GM23338 (cell line): ENCODE results near the gene TIMP3. TPM values are rescaled to one million over a fixed set of nuclear protein-coding genes. Genes with fewer than 3 reads are reported as not detected.

Experiments used
- ATAC-seq: fragments of 200-7000 bp; cut with Tn5 transposase; 3 replicates; pipeline ENCODE4 v1.9.1; 2020
- DNase-seq: peaks from one replicate; pipeline ENCODE4 v3.0.0-alpha.2; 2015; ENCODE audit warnings: low spot score
- H2AFZ ChIP-seq: fragments of 200-600 bp; sonication (generic); 2 replicates; pipeline ENCODE4 v1.8.0; 2016; ENCODE audit warnings: antibody characterized with exemption, mild to moderate bottlenecking, moderate library complexity
- H3F3A ChIP-seq: fragments of 200-600 bp; sonication (generic); replicated peaks from 2 replicates; pipeline ENCODE4 v1.8.0; 2017; ENCODE audit warnings: antibody characterized with exemption, mixed run types, low read depth
- H3K27ac ChIP-seq: fragments of 200-600 bp; sonication (generic); 2 replicates; pipeline ENCODE4 v1.6.1; 2016; ENCODE audit warnings: low read depth
- H3K27me3 ChIP-seq: fragments of 200-600 bp; sonication (generic); 2 replicates; pipeline ENCODE4 v1.8.0; 2016; ENCODE audit warnings: mild to moderate bottlenecking, mixed run types, moderate library complexity; ENCODE audit not compliant: insufficient read depth
- H3K36me3 ChIP-seq: fragments of 200-600 bp; sonication (generic); 2 replicates; pipeline ENCODE4 v1.8.0; 2016; ENCODE audit warnings: mild to moderate bottlenecking; ENCODE audit not compliant: insufficient read depth
- H3K4me1 ChIP-seq: fragments of 200-600 bp; sonication (generic); 2 replicates; pipeline ENCODE4 v1.8.0; 2016; ENCODE audit warnings: mild to moderate bottlenecking, moderate library complexity; ENCODE audit not compliant: insufficient read depth
- H3K4me2 ChIP-seq: fragments of 200-600 bp; sonication (generic); 2 replicates; pipeline ENCODE4 v1.7.1; 2017; ENCODE audit warnings: mixed run types
- H3K4me3 ChIP-seq: fragments of 200-600 bp; sonication (generic); 2 replicates; pipeline ENCODE4 v1.6.1; 2016; ENCODE audit warnings: mixed run types
- H3K79me2 ChIP-seq: fragments of 200-600 bp; sonication (generic); replicated peaks from 2 replicates; pipeline ENCODE4 v1.8.0; 2017; ENCODE audit warnings: mild to moderate bottlenecking; ENCODE audit not compliant: insufficient read depth
- H3K9me2 ChIP-seq: fragments of 200-600 bp; sonication (generic); 2 replicates; pipeline ENCODE4 v1.8.0; 2017; ENCODE audit not compliant: insufficient read depth
- H4K20me1 ChIP-seq: fragments of 200-600 bp; sonication (generic); replicated peaks from 2 replicates; pipeline ENCODE4 v1.8.0; 2017; ENCODE audit warnings: mild to moderate bottlenecking; ENCODE audit not compliant: insufficient read depth
- H3K27ac Mint-ChIP-seq: 2 replicates; pipeline ENCODE4 v1.8.0; 2020; ENCODE audit warnings: inconsistent platforms, mild to moderate bottlenecking, moderate library complexity, mixed read lengths
- H3K27me3 Mint-ChIP-seq: 3 replicates; pipeline ENCODE4 v1.8.0; 2022; ENCODE audit warnings: low read depth, mild to moderate bottlenecking, moderate library complexity, mixed read lengths, inconsistent platforms; ENCODE audit not compliant: insufficient read depth, poor library complexity
- H3K36me3 Mint-ChIP-seq: 3 replicates; pipeline ENCODE4 v1.8.0; 2021; ENCODE audit warnings: low read depth, mild to moderate bottlenecking, inconsistent platforms, moderate library complexity, mixed read lengths
- H3K4me1 Mint-ChIP-seq: 3 replicates; pipeline ENCODE4 v1.8.0; 2020; ENCODE audit warnings: mild to moderate bottlenecking, inconsistent platforms, mixed read lengths
- H3K4me3 Mint-ChIP-seq: 3 replicates; pipeline ENCODE4 v1.8.0; 2021; ENCODE audit warnings: moderate library complexity, mild to moderate bottlenecking, inconsistent platforms, mixed read lengths
- H3K9me3 Mint-ChIP-seq: 3 replicates; pipeline ENCODE4 v1.8.0; 2020; ENCODE audit warnings: moderate library complexity, mild to moderate bottlenecking, inconsistent platforms, mixed read lengths
- CREB1 ChIP-seq: fragments of 250-450 bp; sonication (Bioruptor Pico); IDR thresholded peaks from 2 replicates; pipeline ENCODE4 v1.5.0; 2020; ENCODE audit warnings: low read depth, mild to moderate bottlenecking, moderate library complexity
- ETS1 ChIP-seq: IDR thresholded peaks from 2 replicates; pipeline ENCODE4 v1.6.1; 2016; ENCODE audit warnings: antibody characterized with exemption
- EZH2 ChIP-seq: fragments of 200-600 bp; sonication (generic); IDR thresholded peaks from one replicate; pipeline ENCODE4 v1.8.0; 2017; ENCODE audit warnings: antibody characterized with exemption, mild to moderate bottlenecking, low read depth; ENCODE audit not compliant: unreplicated experiment
- EZH2phosphoT487 ChIP-seq: fragments of 200-600 bp; sonication (generic); IDR thresholded peaks from one replicate; pipeline ENCODE4 v1.8.1; 2018; ENCODE audit warnings: antibody characterized with exemption; ENCODE audit not compliant: unreplicated experiment
- JUNB ChIP-seq: IDR thresholded peaks from one replicate; pipeline ENCODE4 v1.6.1; 2016; ENCODE audit warnings: antibody characterized with exemption; ENCODE audit not compliant: unreplicated experiment
- NANOG ChIP-seq: IDR thresholded peaks from 2 replicates; pipeline ENCODE4 v1.6.1; 2016; ENCODE audit warnings: antibody characterized with exemption, borderline replicate concordance
- REST ChIP-seq: IDR thresholded peaks from one replicate; pipeline ENCODE4 v1.6.1; 2018; ENCODE audit warnings: antibody characterized with exemption; ENCODE audit not compliant: unreplicated experiment
- STAT1 ChIP-seq: IDR thresholded peaks from one replicate; pipeline ENCODE4 v1.6.1; 2016; ENCODE audit warnings: antibody characterized with exemption; ENCODE audit not compliant: unreplicated experiment
- ZNF114 ChIP-seq: fragments of 250-450 bp; sonication (Bioruptor Pico); IDR thresholded peaks from 2 replicates; pipeline ENCODE4 v1.5.0; 2020; ENCODE audit warnings: mild to moderate bottlenecking, moderate library complexity
- ZNF331 ChIP-seq: fragments of 250-450 bp; sonication (Bioruptor Pico); IDR thresholded peaks from 2 replicates; pipeline ENCODE4 v1.5.0; 2020; ENCODE audit warnings: low read depth, mild to moderate bottlenecking, moderate library complexity
- ZNF462 ChIP-seq: fragments of 250-450 bp; sonication (Bioruptor Pico); IDR thresholded peaks from 2 replicates; pipeline ENCODE4 v1.5.0; 2020; ENCODE audit warnings: mild to moderate bottlenecking, moderate library complexity
- polyA plus RNA-seq: library from polyadenylated mRNA; unstranded; fragments of >200 nt; fragmentation: Nextera tagmentation; extraction: Ambion mirVana; gene quantifications from 2 replicates; pipeline ENCODE4 v1.2.1, GENCODE V29; 2016
- total RNA-seq: library from RNA; depleted of rRNA; stranded (reverse); fragments of >200 nt; shearing (Covaris generic); gene quantifications from 2 replicates; pipeline ENCODE4 v1.2.3, GENCODE V29; 2014

Gene TIMP3
- total and polyA plus RNA-seq, 2 experiments from 2014 or later = 1.4 to 4.3 TPM

- Mint-ChIP-seq H3K9me3 (no peaks in the 10 kb centered on the region), H3K4me3 (no peak overlapping the region), H3K36me3 (no peaks in the 10 kb centered on the region), H3K27me3 (peaks cover 12% of the 10 kb centered on the region), H3K4me1 (no peaks in the 10 kb centered on the region), H3K27ac (no peak overlapping the region)
- no peak overlapping the region for H3K4me3 ChIP-seq
- no peak for DNase-seq
- H4K20me1 ChIP-seq = peaks cover 9% of the 10 kb centered on the region; the same call in 1 of the 2 replicates
- TF ChIP-seq EZH2 = no peak
- no peak overlapping the region for H3K4me2 ChIP-seq
- no peak overlapping the region for H3K27ac ChIP-seq
- no peaks in the 10 kb centered on the region for H3F3A ChIP-seq
- H3K27me3 ChIP-seq = no peaks in the 10 kb centered on the region
- H3K36me3 ChIP-seq = no peaks in the 10 kb centered on the region
- H3K79me2 ChIP-seq = no peaks in the 10 kb centered on the region
- no peak for ATAC-seq
- H3K9me2 ChIP-seq = no peaks in the 10 kb centered on the region
- H2AFZ ChIP-seq = no peak overlapping the region
- no peaks in the 10 kb centered on the region for H3K4me1 ChIP-seq
These were observed 49.2 kb upstream of the TIMP3 start for GRCh38 chr22:32752326-32752725.

GRCh38 chr22:32752816-32753520 lies 48.5 kb upstream of the TIMP3 start:
- H3K36me3 Mint-ChIP-seq = no peaks in the 10 kb centered on the region
- Histone ChIP-seq H4K20me1 (peaks cover 9% of the 10 kb centered on the region; the same call in 1 of the 2 replicates), H3F3A (no peaks in the 10 kb centered on the region), H3K4me3 (no peak overlapping the region), H3K4me1 (no peaks in the 10 kb centered on the region), H3K79me2 (no peaks in the 10 kb centered on the region), H3K36me3 (no peaks in the 10 kb centered on the region), H2AFZ (no peak overlapping the region), H3K9me2 (no peaks in the 10 kb centered on the region), H3K27ac (no peak overlapping the region), H3K4me2 (no peak overlapping the region), H3K27me3 (no peaks in the 10 kb centered on the region)
- H3K27ac Mint-ChIP-seq = no peak overlapping the region
- peaks cover 12% of the 10 kb centered on the region for H3K27me3 Mint-ChIP-seq
- H3K4me1 Mint-ChIP-seq = no peaks in the 10 kb centered on the region
- H3K9me3 Mint-ChIP-seq = no peaks in the 10 kb centered on the region
- H3K4me3 Mint-ChIP-seq = no peak overlapping the region
- no peak for DNase-seq
- no peak for ATAC-seq
- TF ChIP-seq EZH2 = no peak
- no peak for TF ChIP-seq NANOG
- no peak for TF ChIP-seq ZNF331 (CRISPR knock-in tag)
- TF ChIP-seq REST = no peak
- no peak for TF ChIP-seq ZNF114 (CRISPR knock-in tag)
- no peak for TF ChIP-seq CREB1 (CRISPR knock-in tag)
- TF ChIP-seq ETS1 = no peak
- TF ChIP-seq STAT1 = no peak
- no peak for TF ChIP-seq EZH2phosphoT487
- no peak for TF ChIP-seq ZNF462 (CRISPR knock-in tag)
- no peak for TF ChIP-seq JUNB
